Transverse colon (tissue), 4 donors: ENCODE results near the gene THSD4. TPM values are rescaled to one million over a fixed set of nuclear protein-coding genes. Genes with fewer than 3 reads are reported as not detected.

Source experiments
- DNase-seq: peaks from one replicate; pipeline ENCODE4 v3.0.0-alpha.2; 2019
- H3K27ac ChIP-seq, 4 donors: fragments of 200-600 bp; sonication (generic); 2 replicates each; pipeline ENCODE4 v1.5.1; 2016 to 2018; ENCODE audit warnings: inconsistent platforms in 4 of 4
- H3K27me3 ChIP-seq: fragments of 200-600 bp; sonication (generic); 2 replicates; pipeline ENCODE4 v1.5.1; 2017; ENCODE audit warnings: inconsistent platforms
- H3K36me3 ChIP-seq, 4 donors: fragments of 200-600 bp; sonication (generic); 2 replicates each; pipeline ENCODE4 v1.5.1; 2017 to 2019; ENCODE audit warnings: inconsistent platforms in 4 of 4
- H3K4me1 ChIP-seq, 4 donors: fragments of 200-600 bp; sonication (generic); 2 replicates each; pipeline ENCODE4 v1.5.1; 2017 to 2020; ENCODE audit warnings: inconsistent platforms in 4 of 4
- H3K4me3 ChIP-seq, 4 donors: fragments of 200-600 bp; sonication (generic); 1 replicate in 1 of 4; 2 replicates in 3 of 4; pipeline versions ENCODE4 v1.5.1 to v1.6.1; 2017 to 2019; ENCODE audit warnings: inconsistent platforms in 4 of 4
- H3K9me3 ChIP-seq, 2 donors: fragments of 200-600 bp; sonication (generic); 2 replicates each; pipeline ENCODE4 v1.5.1; 2017 to 2019; ENCODE audit warnings: inconsistent platforms in 2 of 2
- CTCF ChIP-seq, 5 experiments: fragments of 200-600 bp in 3 of 5; fragments of 450-650 bp in 2 of 5; sonication (generic) in 3 of 5; IDR thresholded peaks; 1 replicate in 2 of 5; 2 replicates in 3 of 5; pipeline ENCODE4 v1.5.1; 2016 to 2017; ENCODE audit warnings: antibody characterized with exemption in 5 of 5, inconsistent platforms in 3 of 5, mild to moderate bottlenecking in 2 of 5, moderate library complexity in 1 of 5
- EP300 ChIP-seq: sonication (generic); formaldehyde crosslinking; IDR thresholded peaks from one replicate; pipeline ENCODE4 v1.6.1; 2017; ENCODE audit warnings: antibody characterized with exemption, low read depth
- POLR2A ChIP-seq: fragments of 450-650 bp; IDR thresholded peaks from one replicate; pipeline ENCODE4 v1.6.1; 2016; ENCODE audit warnings: antibody characterized with exemption, mild to moderate bottlenecking, moderate library complexity
- POLR2AphosphoS5 ChIP-seq, 3 donors: sonication (generic); formaldehyde crosslinking; IDR thresholded peaks; one replicate each; pipeline ENCODE4 v1.6.1; 2016; ENCODE audit warnings: antibody characterized with exemption in 3 of 3
- WGBS, 2 donors: methylation state at CpG; one replicate each; pipeline ENCODE4 v1.1.5; 2018; ENCODE audit warnings: low coverage in 1 of 2; 5-methylcytosine and 5-hydroxymethylcytosine counted together
- in situ Hi-C, 4 donors: fragments of 200-750 bp; cut with MboI; loops; one replicate each; pipeline versions ENCODE4 v1.15.0 to v1.15.1; 2017; ENCODE audit warnings: low sequenced_read_pairs in 3 of 4, low pct_ligation_motif_present in 1 of 4, low pct_unique_long_range_greater_than_20kb in 1 of 4
- intact Hi-C: fragments of 100-400 bp; cut with DNase I; formaldehyde crosslinking; loops from one replicate; pipeline ENCODE4 v1.15.1; 2023; ENCODE audit warnings: low total_unique reads
- total RNA-seq, 4 donors: library from RNA; depleted of rRNA; stranded (reverse); fragments of >200 nt; gene quantifications; one replicate each; pipeline ENCODE4 v1.1.0, GENCODE V29; 2016

Gene THSD4
- total RNA-seq, 4 donors from 2014 or later = 13.3 to 57.2 (median 47.4) TPM

GRCh38 chr15:71349736-71350526, 234.7 kb downstream of the THSD4 start:
- in situ Hi-C loops = no loop called here
- no peaks in the 10 kb centered on the region for H3K27me3 ChIP-seq
- H3K27ac ChIP-seq = no peak overlapping the region
- DNase-seq = no peak
- H3K4me3 ChIP-seq = no peak overlapping the region
- no peak for TF ChIP-seq EP300
- no peak for TF ChIP-seq POLR2A
- TF ChIP-seq POLR2AphosphoS5 (IDR thresholded peaks at IDR 0.05) = no peak
- no peak for TF ChIP-seq CTCF (IDR thresholded peaks at IDR 0.05)
- H3K4me1 ChIP-seq = peaks cover 0 to 4% (median 0%) of the 10 kb centered on the region in 4 donors
- WGBS, 2 donors = 67 to 88% methylated on average over 5 to 7 of the region's 7 CpGs
- H3K9me3 ChIP-seq = no peaks in the 10 kb centered on the region
- intact Hi-C loops = no loop called here
- no peaks in the 10 kb centered on the region for H3K36me3 ChIP-seq

- Histone ChIP-seq H3K27me3 (no peaks in the 10 kb centered on the region), H3K27ac (no peak overlapping the region), H3K36me3 (no peaks in the 10 kb centered on the region), H3K4me1 (peaks cover 0 to 4% (median 0%) of the 10 kb centered on the region in 4 donors), H3K9me3 (no peaks in the 10 kb centered on the region), H3K4me3 (no peak overlapping the region)
- in situ Hi-C loops = no loop called here
- intact Hi-C loops = no loop called here
- TF ChIP-seq POLR2A (no peak), CTCF (IDR thresholded peaks at IDR 0.05) (no peak), POLR2AphosphoS5 (IDR thresholded peaks at IDR 0.05) (no peak), EP300 (no peak)
- no peak for DNase-seq
- WGBS, 2 donors = 86% methylated on average over 7 of the region's 7 CpGs; no CpG with 5 or more reads in 1 of the 2 donors
Measured at GRCh38 chr15:71350622-71351378, 235.5 kb downstream of the THSD4 start.

GRCh38 chr15:71352125-71352524, 236.9 kb downstream of the THSD4 start:
- intact Hi-C loops (no loop called here), in situ Hi-C loops (no loop called here)
- TF ChIP-seq POLR2A = no peak
- no peak for TF ChIP-seq CTCF (IDR thresholded peaks at IDR 0.05)
- no peak for TF ChIP-seq POLR2AphosphoS5 (IDR thresholded peaks at IDR 0.05)
- no peak for TF ChIP-seq EP300
- Histone ChIP-seq H3K4me3 (no peak overlapping the region), H3K27ac (no peak overlapping the region), H3K36me3 (no peaks in the 10 kb centered on the region), H3K27me3 (no peaks in the 10 kb centered on the region), H3K9me3 (no peaks in the 10 kb centered on the region), H3K4me1 (peaks cover 0 to 10% (median 6%) of the 10 kb centered on the region in 4 donors)
- no peak for DNase-seq
- WGBS, 2 donors = 57 to 87% methylated on average over 5 of the region's 5 CpGs

GRCh38 chr15:71352765-71353164, 237.5 kb downstream of the THSD4 start:
- 78 to 88% methylated on average over 4 to 5 of the region's 6 CpGs for WGBS, 2 donors
- no peaks in the 10 kb centered on the region for H3K36me3 ChIP-seq
- no peak for DNase-seq
- H3K4me3 ChIP-seq = no peak overlapping the region
- intact Hi-C loops = no loop called here
- H3K27ac ChIP-seq = no peak overlapping the region
- TF ChIP-seq CTCF (IDR thresholded peaks at IDR 0.05) (no peak), EP300 (no peak), POLR2A (no peak), POLR2AphosphoS5 (IDR thresholded peaks at IDR 0.05) (no peak)
- H3K9me3 ChIP-seq = no peaks in the 10 kb centered on the region
- H3K4me1 ChIP-seq = peaks cover 0 to 16% (median 11%) of the 10 kb centered on the region in 4 donors
- in situ Hi-C loops = no loop called here
- H3K27me3 ChIP-seq = no peaks in the 10 kb centered on the region
